ENCODE measurements around the gene COL5A3. TPM values are rescaled to one million over a fixed set of nuclear protein-coding genes. Genes with fewer than 3 reads are reported as not detected.
A peak's percentile ranks its signal among the peaks of the same experiment; 100 is the strongest.

The COL5A3 gene
- total RNA-seq, 2 experiments from 2014 or later: 4.4 to 5.2 TPM

GRCh38 chr19:10007371-10008183 is 2.7 kb downstream of the COL5A3 start:
- H3K4me3 Mint-ChIP-seq: no peak overlapping the region
- peaks cover 17% of the 10 kb centered on the region for H3K4me1 Mint-ChIP-seq (ENCODE audit: low read depth)
- no peak overlapping the region for H3K27ac Mint-ChIP-seq
- ChIA-PET POLR2A (no interaction called here), CTCF (interaction anchor here (0.6 kb wide), 1 partner anchor 85 kb away, joined by 3 read pairs; no protein-coding TSS in a partner anchor)
- no peak overlapping the region for H3K27ac ChIP-seq (ENCODE audit: low read depth in 1 of 2, low read length in 2 of 2)
- intact Hi-C loops (cut with DNase I, micrococcal nuclease): no loop called here
- H3K27me3 Mint-ChIP-seq: peaks cover 75% of the 10 kb centered on the region
- H3K27me3 ChIP-seq (ENCODE audit: control insufficient read depth in 1 of 2, insufficient read depth in 2 of 2, low read length in 2 of 2): peaks cover 54 to 67% of the 10 kb centered on the region in 2 experiments
- H3K4me1 ChIP-seq (ENCODE audit: insufficient read depth, low read length): peaks cover 69% of the 10 kb centered on the region
- H3K36me3 ChIP-seq (ENCODE audit: insufficient read depth, low read length): no peaks in the 10 kb centered on the region
- no peaks in the 10 kb centered on the region for H3K36me3 Mint-ChIP-seq (ENCODE audit: low read depth)
- ATAC-seq (ENCODE audit: poor library complexity) (no peak), DNase-seq (no peak)
- peaks cover 0 to 20% of the 10 kb centered on the region in 2 experiments for H3K9me3 ChIP-seq (ENCODE audit: control insufficient read depth in 1 of 2, insufficient read depth in 1 of 2, low read length in 2 of 2)
- no peaks in the 10 kb centered on the region for H3K9me3 Mint-ChIP-seq
- no peak for TF ChIP-seq CTCF (IDR thresholded peaks at IDR 0.05)
- H3K4me3 ChIP-seq (ENCODE audit: low read length): no peak overlapping the region

- H3K36me3 ChIP-seq (ENCODE audit: insufficient read depth, low read length): no peaks in the 10 kb centered on the region
- DNase-seq: no peak
- Mint-ChIP-seq H3K27me3 (peaks cover 77% of the 10 kb centered on the region), H3K4me3 (peak overlapping the region; percentile 34), H3K27ac (no peak overlapping the region), H3K4me1 (ENCODE audit: low read depth) (peaks cover 17% of the 10 kb centered on the region), H3K9me3 (no peaks in the 10 kb centered on the region), H3K36me3 (ENCODE audit: low read depth) (no peaks in the 10 kb centered on the region)
- peaks cover 69% of the 10 kb centered on the region for H3K4me1 ChIP-seq (ENCODE audit: insufficient read depth, low read length)
- no peak for ATAC-seq (ENCODE audit: poor library complexity)
- no peak overlapping the region for H3K27ac ChIP-seq (ENCODE audit: low read depth in 1 of 2, low read length in 2 of 2)
- intact Hi-C loops (cut with DNase I, micrococcal nuclease): no loop called here
- H3K4me3 ChIP-seq (ENCODE audit: low read length): no peak overlapping the region
- ChIA-PET POLR2A (no interaction called here), CTCF (interaction anchor here (0.6 kb wide), 1 partner anchor 86 kb away, joined by 3 read pairs; no protein-coding TSS in a partner anchor)
- peaks cover 0 to 18% of the 10 kb centered on the region in 2 experiments for H3K9me3 ChIP-seq (ENCODE audit: control insufficient read depth in 1 of 2, insufficient read depth in 1 of 2, low read length in 2 of 2)
- H3K27me3 ChIP-seq (ENCODE audit: control insufficient read depth in 1 of 2, insufficient read depth in 2 of 2, low read length in 2 of 2): peaks cover 49 to 60% of the 10 kb centered on the region in 2 experiments
- TF ChIP-seq CTCF (IDR thresholded peaks at IDR 0.05): no peak
These were observed 3.5 kb downstream of the COL5A3 start for GRCh38 chr19:10006752-10007323.

- peaks cover 46 to 60% of the 10 kb centered on the region in 2 experiments for H3K27me3 ChIP-seq (ENCODE audit: control insufficient read depth in 1 of 2, insufficient read depth in 2 of 2, low read length in 2 of 2)
- Mint-ChIP-seq H3K27ac (no peak overlapping the region), H3K4me1 (ENCODE audit: low read depth) (peaks cover 17% of the 10 kb centered on the region), H3K9me3 (no peaks in the 10 kb centered on the region), H3K27me3 (peaks cover 76% of the 10 kb centered on the region), H3K36me3 (ENCODE audit: low read depth) (no peaks in the 10 kb centered on the region), H3K4me3 (peak overlapping the region; percentile 34)
- ChIA-PET POLR2A (no interaction called here), CTCF (no interaction called here)
- no peaks in the 10 kb centered on the region for H3K36me3 ChIP-seq (ENCODE audit: insufficient read depth, low read length)
- DNase-seq: peak in 2 of 14 experiments; percentile 38 to 62
- no peak for TF ChIP-seq CTCF (IDR thresholded peaks at IDR 0.05)
- peaks cover 0 to 16% of the 10 kb centered on the region in 2 experiments for H3K9me3 ChIP-seq (ENCODE audit: control insufficient read depth in 1 of 2, insufficient read depth in 1 of 2, low read length in 2 of 2)
- no peak for ATAC-seq (ENCODE audit: poor library complexity)
- intact Hi-C loops (cut with DNase I, micrococcal nuclease): no loop called here
- no peak overlapping the region for H3K27ac ChIP-seq (ENCODE audit: low read depth in 1 of 2, low read length in 2 of 2)
- H3K4me3 ChIP-seq (ENCODE audit: low read length): peak overlapping the region; percentile 51
- H3K4me1 ChIP-seq (ENCODE audit: insufficient read depth, low read length): peaks cover 69% of the 10 kb centered on the region
These were observed 4.0 kb downstream of the COL5A3 start for GRCh38 chr19:10006335-10006708.

Data from CD4-positive, alpha-beta T cell (primary cell).